ENCODE data around the gene PRR7.
A peak's percentile ranks its signal among the peaks of the same experiment; 100 is the strongest.

PRR7 gene

DNA sequence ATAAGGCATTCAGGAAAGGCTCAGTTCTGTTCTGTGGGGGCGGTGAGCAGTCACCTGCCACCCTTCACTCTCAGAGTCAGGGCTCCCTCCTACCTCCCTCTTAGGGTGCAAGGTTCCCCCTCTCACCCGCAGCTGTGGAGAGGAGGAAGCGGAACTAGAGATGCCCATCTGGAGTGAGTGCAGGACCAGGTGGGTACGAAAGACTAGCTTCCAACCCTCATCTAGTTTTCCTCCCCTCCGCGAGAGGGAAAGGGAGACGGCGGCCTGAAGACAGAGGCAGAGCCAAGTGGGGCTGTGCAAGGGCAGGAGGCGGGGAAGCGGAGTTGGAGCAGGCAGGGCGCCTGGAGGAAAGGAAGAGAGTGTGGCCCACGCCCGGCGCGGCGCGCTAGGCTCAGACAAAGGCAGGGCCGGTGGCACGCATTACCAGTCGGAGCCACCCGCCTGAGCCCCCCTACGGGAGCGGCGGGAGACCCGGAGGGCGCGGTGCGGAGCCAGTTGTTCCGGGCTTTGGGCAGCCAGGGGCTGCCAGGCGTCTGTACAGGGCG lies 7.3 kb downstream of the PRR7 start:
- DNase-seq, result no peak

DNA sequence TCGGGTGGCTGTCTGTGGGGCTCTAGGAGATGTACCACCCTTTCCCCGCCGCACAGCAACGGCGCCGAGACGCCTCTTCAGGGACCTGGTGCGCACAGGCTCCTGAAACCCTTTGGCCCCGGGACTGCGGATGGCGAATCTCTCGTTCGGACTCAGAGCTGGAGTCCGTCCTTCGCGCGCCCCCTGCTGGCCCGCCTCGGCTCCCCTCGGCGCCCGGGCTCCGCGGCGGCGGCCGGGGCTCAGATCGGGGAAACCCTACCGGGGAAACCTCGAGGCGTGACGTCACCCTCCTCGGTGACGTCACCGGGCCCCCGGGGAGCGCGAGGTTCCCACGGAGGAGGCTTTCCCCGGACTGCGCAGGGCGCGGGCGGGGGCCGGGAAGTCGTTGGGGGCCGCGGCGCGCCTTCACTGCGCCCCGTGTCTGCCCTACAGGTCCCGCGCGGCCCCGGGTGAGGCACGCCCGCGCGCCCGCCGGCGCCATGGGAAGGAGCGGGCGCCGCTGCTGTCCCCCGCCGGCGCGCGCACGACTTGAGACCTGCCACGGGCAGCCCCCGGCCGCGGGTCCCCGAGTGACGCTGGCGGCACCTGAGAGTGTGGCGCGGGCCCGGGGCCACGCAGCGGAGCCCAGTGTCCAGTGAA lies 7.9 kb downstream of the PRR7 start:
- DNase-seq, result peak; percentile 54

DNA sequence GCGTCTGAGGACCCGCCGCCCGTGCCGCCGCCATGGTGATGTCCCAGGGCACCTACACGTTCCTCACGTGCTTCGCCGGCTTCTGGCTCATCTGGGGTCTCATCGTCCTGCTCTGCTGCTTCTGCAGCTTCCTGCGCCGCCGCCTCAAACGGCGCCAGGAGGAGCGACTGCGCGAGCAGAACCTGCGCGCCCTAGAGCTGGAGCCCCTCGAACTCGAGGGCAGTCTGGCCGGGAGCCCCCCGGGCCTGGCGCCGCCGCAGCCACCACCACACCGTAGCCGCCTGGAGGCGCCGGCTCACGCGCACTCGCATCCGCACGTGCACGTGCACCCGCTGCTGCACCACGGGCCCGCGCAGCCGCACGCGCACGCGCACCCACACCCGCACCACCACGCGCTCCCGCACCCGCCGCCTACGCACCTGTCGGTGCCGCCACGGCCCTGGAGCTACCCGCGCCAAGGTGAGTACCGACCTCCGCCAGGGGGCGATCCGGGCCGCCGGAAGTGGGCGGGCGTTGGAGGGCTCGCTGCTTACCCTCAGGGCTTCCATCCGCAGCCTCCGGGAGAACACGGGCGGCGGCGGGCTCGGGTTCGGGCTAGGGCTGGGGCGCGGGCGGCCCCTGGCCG lies 8.5 kb downstream of the PRR7 start:
- DNase-seq, result peak; percentile 62

DNA sequence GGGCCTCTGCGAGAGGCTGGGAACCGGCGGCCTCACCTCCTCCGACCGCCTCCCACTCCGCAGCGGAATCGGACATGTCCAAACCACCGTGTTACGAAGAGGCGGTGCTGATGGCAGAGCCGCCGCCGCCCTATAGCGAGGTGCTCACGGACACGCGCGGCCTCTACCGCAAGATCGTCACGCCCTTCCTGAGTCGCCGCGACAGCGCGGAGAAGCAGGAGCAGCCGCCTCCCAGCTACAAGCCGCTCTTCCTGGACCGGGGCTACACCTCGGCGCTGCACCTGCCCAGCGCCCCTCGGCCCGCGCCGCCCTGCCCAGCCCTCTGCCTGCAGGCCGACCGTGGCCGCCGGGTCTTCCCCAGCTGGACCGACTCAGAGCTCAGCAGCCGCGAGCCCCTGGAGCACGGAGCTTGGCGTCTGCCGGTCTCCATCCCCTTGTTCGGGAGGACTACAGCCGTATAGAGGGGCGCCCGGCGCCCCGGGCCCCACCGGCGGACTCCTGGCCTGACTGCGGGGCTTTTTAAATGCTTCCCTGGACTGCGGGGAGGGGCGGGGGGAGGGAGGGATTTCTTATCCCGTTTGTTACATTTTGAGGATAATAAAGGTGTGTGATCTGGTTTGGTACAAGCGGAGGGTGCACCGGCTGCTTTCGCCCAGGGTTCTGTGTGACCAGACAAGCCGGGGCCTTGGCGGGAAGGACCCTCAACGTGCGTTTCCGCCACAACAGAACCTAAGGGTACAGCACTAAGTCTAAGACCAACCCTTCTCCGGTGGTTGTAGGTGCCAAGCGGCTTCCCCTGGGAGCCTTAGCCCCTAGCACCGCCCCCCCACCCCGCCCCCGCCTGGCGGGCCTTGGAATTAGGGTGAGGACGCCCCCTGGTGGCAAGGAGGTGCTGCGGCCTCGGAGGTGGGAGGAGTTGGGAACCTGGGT lies 9.3 kb downstream of the PRR7 start:
- DNase-seq, result peak; percentile 57

DNA sequence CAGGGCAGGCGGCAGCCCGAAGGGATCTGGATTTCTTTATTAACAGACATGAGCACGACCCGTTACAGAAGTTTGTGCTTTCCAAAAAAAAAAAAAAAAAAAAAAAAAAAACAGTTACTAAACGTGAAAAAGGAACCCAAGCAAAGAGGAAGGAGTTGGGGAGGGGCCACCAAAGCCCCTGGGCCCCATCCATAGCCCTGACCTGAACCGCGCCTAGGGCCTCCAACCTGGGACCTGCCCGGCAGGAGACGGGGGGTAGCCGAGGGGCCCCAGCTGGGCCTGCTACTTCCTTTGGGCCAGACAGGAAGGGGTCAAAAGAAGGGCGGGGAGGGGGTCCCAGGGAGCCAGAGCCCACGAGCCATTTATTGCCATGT lies 10.0 kb downstream of the PRR7 start:
- no peak for DNase-seq

DNA sequence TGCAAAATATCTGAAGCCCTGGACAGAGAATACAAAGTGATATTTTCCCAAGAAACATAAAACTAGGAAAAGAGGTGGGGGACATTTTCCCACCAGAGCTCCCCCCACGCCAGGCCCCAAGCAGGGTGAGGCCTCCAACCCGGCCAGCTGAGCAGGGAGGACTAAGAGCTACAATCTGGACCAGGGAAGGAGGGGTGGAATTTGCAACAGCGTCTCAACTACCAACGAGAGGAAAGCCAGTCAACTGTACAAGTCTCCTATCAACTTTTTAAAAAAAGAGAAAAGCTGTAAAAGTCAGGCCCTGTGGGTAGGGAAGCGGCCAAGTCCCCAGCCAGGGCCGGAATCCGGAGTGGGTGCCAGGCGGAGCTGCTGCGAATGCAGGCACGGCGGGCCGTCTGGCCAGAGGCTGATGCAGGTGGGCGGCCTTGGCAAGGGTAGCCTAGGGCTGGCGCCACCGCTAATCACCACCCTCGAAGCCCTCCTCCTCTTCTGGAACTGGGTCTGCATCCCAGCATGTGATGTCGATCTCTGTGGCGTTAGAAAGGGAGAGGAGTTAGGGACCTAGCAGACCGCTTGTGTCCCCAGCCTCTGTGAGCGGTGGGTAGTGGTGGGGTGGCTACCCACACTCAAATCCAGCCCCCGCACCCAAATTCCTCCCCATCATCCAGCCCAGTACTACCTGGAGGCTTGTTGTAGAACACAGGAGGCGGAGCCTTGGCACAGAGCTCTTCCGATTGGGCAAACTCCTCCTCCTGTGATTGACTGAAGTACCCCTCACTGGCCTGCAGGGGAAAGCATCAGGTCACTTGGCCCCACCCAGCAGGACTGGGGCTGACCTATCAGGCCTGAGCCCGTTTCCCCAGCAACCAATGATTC lies 10.6 kb downstream of the PRR7 start:
- DNase-seq, result peak; percentile 59

DNA sequence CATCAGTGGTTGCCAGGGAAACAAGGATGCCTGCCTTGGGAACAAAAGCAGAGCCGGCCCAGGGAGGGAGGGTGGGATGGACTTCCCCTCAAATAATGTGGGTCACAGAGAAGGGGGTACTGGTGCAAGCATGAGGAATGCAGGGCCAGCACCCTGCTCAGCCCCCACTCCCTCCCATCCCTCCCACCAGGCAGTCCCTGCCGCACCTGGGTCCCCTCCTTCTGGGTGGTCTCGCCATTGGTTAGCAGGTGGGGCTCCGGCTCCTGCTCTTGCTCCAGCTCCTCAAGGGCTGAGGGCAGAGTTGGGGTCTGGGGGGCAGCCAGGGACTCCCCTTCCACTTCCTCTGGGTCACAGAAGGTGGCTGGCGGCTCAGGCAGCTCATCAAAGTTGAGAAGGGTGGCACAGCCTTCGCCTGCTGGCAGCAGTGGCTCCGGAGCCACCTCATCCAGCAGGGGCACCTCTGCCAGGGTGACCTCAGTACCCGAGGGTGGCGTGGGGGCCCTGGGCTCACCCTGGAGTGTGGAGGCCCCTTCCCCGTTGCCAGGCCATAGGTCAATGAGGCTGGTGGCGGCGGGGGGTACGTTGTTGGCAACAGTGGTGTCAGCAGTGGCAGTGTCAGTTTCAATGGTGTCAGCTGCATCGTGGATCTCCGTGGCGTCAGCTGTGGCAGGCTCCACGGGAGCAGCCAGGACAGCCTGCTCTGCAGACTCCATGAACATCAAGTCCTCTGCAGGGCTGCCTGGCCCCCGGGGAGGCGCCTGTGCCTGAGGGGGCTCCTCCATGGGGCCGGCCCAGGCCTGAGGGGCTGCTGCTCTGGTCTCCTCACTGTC lies 11.5 kb downstream of the PRR7 start:
- no peak for DNase-seq

DNA sequence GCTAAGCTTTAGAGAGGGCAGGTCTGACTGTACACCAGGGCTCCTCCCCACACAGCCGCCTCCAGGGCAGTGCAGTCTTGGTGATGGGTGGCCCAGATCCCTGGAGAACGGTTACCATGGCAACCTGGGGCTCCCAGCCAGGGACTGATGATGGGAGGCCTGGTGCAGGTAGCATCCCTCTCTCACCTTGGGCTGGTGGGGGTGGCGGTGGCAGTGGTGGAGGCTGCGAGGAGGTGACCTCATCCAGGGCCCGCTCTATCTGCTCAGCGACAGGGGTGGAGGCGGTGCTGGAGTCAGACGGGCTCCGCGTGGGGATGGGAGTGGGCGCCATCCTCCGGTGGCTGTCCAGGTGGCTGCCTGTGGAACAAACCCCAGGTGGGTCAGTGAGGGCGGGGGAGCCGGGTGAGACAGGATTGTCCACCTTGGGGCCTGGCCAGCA lies 12.3 kb downstream of the PRR7 start:
- no peak for DNase-seq

DNA sequence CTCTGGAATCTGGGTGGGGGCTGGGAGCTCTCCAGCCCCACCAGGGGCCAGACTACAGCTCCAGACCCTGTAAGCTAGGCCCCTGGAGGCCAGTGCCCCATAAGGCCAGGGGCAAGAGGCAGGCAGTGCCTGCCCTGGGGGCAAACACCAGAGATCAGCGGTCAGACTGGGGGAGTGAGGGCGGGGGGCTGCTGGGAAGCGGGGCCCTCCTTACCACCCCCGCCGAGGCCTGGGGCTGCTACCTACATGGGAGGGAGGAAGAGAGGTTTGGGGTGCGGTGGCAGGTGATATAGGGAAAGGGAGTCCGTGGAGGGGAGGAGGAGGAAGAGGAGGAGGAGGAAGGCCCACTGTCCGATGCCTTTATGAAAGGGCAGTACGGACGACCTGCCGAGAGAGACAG lies 12.7 kb downstream of the PRR7 start:
- DNase-seq, result no peak

DNA sequence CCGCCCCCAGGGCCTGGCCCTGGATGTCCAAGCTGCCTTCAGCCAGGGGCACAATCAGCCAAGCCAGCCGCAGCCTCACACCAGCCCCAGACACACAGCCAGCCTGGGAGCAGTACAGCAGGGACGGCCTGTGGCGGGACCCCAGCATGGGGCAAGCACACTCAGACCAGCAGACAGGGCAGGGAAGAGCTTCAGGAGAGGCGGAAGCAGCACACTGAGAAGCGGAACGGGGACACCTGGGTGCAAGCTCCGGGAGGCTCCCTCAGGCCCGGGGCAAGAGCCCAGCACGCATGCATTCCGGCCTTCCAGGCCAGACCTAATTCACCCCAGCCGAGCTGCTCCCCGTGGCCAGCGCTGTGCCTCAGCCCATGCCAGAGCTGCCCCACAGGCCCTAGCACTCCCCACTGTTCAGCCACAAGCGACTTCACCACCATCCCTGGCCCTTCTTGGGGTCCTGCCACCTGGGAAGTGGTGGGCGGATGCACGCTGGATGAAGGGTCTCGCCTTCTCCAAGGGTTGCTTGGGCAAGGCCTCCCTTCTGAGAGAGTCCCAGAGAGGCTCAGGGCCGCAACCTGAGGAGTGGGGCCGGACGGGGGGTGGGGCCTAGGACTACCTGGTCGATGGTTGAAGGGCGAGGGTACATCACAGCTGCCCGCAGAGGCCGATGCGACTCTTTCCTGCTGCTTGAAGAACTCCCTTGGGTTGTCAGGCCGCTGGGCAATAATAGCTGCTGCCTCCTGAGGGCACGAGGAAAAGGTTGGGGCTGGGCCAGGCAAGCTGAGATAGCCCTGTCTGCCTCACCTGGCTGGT lies 13.4 kb downstream of the PRR7 start:
- no peak for DNase-seq

DNA sequence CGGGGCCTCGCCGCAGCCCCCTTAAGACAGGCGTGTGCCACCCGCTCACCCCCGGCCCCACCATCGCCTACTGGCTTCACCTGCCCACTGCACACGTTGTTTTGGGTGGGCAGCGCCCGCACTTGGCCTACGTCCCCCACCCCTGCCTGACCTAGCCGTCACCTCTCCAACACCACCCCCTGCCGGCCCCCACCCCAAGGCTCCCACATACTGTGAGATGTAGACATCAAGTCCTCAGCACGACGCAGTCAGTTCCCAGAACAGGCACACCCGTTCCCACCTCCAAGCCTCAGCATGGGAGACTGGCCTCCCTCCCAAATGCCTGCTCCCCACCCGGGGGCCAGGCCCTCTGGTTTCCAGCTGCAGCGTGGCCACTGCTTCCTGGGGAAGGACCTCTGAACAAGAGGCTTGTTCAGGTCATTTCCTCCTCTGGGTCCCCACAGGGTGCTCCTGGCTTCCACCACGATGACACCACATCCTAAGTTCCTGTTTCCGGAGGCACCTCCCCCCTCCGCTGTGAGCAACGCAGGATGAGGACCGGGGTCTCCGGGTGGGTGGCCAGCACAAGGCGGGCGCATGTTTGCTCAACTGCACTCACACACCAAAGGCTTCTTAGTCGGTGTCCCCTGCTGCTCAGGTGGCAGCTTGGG lies 15.5 kb downstream of the PRR7 start:
- no peak for DNase-seq

DNA sequence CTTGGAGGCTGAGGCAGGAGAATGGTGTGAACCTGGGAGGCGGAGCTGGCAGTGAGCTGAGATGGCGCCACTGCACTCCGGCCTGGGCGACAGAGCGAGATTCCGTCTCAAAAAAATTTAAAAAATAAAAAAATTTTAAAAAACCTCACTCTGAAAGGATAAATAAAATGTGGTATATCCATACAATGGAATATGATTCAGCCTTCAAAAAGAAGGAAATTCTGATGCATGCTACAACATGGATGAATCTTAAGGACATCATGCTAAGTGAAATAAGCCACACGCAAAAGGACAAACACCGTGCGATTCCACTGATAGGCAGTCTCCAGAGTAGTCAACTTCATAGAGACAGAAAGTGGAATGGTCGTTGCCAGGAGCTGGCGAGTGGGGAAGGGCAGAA lies 18.4 kb downstream of the PRR7 start:
- no peak for DNase-seq

DNA sequence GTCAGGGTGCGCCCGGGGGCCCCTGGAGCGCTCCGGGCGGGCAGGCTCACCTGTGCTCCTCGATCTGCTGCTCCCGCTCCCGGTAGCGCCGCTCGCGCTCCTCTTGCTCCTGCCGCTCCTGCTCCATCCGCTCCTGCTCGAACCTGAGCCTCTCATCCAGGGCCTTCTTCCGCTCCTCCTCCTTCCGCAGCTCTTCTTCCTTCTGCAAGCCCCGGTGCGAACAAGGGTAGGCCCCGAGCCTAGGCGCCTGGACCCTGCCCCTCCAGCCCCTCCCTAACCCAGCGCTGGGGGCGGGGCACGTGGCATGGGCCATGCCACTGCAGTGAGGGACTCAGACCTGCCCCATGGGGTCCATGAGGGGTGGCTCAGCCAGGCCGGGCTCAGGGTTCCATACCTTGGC lies 20.2 kb downstream of the PRR7 start:
- DNase-seq, result no peak

DNA sequence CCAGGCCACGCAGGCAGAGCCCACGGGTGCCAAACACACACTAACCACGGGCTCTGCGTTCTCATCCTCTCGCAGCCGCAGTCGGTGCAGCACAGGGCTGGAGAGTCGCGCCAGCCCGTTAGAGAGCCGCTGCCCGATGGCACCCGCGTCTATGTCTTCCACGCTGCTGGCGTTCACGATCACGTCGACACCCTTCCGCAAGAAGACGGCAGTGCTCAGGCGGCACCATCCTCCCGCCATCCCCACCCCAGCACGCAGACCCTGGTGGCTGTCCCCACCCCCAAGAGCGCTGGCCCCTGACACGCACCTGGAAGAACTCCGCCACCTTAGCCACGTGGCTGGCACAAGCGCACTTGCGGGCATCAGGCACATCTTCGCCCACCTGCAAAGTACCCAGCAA lies 20.8 kb downstream of the PRR7 start:
- no peak for DNase-seq

DNA sequence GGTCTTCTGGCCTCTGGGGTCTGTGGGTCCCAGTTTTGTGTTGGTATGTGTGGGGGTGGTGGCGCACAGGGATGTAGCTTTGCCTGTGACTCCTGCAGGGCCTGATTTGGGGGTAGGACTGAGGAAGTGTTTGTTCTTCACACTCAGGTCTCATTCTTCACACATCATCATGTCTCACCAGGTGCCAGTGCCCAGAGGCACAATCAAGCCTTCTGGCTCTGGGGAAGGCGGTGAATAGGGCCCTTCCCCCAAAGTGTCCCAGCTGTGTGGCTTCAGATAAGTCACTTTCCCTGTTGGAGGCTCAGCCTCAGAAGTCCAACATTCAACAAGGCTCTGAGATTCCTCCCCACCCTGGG lies 21.7 kb downstream of the PRR7 start:
- DNase-seq, result no peak

DNA sequence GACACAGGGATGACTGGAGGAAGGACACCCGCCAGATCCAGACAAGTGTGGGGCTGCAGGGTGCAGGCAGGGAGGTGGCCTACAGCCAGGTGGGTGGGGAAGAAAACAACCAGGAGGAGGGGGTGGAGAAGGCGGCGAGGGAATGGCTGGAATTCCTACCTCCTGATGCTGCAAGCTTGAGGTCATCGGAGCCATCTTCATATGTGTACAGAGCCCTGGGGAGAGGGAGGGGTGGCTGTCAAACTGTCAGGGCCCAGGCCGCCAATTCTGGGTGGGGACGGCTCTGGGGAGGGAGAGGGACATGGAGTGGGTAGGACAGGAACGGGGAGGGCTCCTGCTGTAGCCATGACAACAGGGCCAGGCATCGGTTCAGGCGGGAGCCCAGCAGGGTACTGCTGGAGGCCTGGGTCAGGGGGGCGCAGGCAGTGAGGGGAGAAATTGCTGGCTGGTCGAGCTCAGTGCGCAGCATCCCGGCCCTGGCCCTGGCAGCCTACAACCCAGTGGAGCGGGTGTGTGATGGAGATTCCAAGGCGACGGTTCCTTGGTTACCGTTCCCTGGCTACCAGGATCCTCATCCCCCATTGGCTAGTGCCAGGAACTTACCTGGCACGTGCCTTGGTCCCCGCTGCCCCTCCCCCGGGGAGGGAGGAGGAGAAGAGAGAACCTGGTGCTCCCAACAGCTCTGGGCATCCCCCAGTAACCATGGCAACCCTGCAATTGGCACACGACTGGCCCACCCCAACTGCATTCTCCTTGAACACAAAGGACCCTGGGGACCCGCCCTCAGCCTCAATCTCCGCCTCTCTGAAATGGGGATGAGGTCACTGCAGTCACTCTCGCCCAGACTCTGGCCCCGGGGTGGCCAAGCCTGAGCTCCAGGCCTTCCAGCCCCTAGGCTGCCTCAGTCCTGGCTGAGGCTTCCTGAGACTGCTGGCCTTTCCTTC lies 22.3 kb downstream of the PRR7 start:
- DNase-seq, result no peak

DNA sequence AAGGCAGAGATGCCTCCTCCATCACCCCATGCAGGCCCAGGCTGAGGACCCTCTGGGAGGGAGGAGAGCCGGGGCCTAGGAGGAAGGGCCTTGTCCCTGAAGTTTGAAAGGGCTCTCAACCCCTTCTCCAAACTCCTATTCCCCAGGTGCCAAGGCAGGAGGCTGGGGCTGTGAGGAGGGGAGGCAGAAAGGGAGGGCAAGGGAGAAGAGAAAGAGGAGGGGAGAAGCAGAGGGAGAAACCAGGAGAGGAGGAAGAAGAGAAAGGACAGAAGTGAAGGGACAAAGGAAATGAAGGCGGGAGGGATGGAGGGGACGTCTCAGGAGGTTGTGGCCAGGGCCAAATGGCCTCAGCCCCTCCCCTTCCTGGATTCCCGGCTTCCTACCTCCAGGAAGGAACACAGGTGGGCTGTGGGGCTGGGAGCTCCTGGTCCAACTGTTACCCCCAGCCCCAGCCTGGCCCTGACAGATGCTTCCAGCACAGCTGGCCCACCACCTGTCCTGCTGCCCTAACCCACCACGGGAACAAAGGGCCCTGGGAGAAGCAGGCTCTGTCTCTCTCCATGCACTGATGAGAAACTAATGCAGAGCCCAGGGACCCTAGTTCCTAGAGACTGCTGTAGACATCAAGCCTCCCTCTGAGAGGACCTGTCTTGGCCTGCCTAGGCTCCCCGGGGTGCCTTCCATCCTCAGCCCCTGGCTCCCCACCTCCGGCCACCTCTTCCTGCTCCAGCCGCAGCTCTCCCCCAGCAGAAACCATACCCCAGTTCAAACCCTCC lies 23.3 kb downstream of the PRR7 start:
- DNase-seq, result no peak

DNA sequence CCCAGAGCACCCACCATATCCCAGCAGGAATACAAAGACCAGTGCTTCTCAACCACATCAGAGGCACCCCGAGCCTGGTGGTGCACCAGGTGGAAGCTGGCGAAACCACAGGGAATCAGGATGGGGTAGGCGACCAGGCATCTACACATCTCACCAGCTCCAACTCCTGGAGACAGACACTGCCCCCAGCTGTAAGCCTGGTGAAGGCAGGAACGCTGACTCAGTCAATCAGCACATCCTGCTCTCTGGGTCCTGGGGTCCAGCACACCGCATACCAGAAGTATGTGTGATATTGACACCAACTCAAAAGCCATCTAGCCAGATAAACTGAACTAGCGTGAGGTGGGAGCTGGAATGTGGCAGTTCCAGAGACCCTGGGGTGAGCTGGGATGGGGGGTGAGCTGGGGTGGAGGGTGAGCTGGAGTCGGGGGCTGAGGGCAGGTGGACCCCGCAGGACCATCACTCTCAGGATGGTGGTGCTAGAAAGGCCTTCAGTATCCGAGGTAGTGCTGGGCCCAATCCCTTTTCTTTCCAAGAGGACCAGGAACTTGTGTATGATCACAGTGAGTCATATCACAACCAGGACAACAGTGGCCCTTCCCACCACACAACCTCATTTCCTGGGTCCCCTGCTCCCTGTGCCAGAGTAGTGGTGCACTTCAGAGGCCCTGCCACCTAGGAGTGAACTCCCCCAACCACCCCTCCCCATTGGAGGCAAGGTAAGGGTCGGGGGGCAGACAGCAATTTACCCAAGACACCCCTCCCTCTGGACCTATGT lies 24.3 kb downstream of the PRR7 start:
- DNase-seq, result no peak
